ENCODE data around the gene AXIN1. TPM values are rescaled to one million over a fixed set of nuclear protein-coding genes. Genes with fewer than 3 reads are reported as not detected.
A peak's percentile ranks its signal among the peaks of the same experiment; 100 is the strongest.

The AXIN1 gene
- total and polyA plus RNA-seq, 9 of the 15 experiments (the other 6 are each of a cell fraction or from before 2014, with no cell fraction given): 0.42 to 58.0 (median 25.9) TPM

DNA sequence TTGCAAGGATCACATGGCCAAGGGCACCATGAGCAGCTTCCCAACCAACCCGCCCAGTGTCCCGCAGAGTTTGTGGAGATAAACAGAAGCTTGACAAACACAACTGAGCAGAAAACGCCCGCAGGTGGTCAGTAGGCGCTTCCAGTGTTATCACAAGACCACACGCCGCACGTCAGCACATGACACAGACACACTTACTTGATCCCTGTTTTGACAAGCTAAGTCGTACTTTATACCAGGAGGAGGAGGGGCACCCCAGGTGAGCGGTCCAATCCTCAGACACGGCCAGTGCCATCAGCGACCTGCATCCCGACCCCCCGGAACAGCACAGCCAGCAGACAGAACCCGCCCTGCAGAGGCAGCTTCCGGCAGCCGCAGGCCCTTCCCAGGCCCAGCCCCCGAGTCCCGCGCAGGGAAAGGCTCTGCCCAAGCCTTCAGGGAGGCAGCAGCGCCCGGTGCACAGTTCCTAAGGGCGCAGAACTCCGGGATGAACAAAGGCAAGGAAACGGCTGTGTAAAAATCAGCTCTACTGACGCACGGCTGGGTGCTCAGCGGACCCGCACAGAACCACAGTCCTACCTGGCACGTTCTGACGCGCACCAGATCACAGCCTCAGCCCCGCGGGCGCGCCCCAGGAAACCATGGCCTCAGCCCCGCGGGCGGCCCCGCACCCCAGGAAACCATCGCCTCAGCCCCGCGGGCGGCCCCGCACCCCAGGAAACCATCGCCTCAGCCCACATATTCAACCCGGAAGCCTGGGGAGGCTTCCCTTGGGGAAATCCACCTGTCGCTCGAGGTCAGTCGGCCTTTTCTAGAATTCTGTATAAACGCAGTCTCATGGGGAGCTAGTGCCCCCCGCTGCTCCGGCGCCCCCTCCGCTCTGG lies 27.8 kb downstream of the AXIN1 start (continued):
- TF ChIP-seq BCOR (IDR thresholded peaks at IDR 0.05): peak; percentile 80; the same call in 1 of the 2 replicates
- 0 out of 2 replicates have a peak, but pooled peaks have one; percentile 58 for TF ChIP-seq MEF2D (tag; conservative IDR thresholded peaks at IDR 0.05; ENCODE audit: low read depth)

DNA sequence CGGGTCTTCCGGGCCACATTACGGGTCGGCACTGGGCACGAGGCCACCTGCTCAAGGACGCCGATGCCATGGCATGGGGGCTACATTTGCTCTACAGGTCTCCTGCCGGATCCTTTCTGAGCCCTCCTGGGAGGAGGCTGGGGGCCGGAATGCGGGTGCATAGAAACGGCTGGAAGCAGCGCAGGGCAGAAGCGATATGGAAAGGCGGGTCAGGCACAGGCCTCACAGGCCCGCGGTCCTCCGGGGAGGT lies 28.4 kb downstream of the AXIN1 start:
- in situ Hi-C loops (cut with MboI): no loop called here
- peak overlapping the region; percentile 86 for H3K27ac ChIP-seq (ENCODE audit: extremely low read depth, low read depth, low read length)
- H3K4me2 ChIP-seq (ENCODE audit: insufficient read depth, low read length): peak overlapping the region; percentile 74
- BruUV-seq (replicated peaks): no TSS peak
- no peaks in the 10 kb centered on the region for H3K9me3 ChIP-seq (replicated peaks; ENCODE audit: control insufficient read depth, insufficient read depth, low read depth, low read length)
- peaks cover 10% of the 10 kb centered on the region for H3K9me1 ChIP-seq (ENCODE audit: control insufficient read depth, insufficient read depth, low read length)
- intact Hi-C loops (cut with micrococcal nuclease): no loop called here
- H4K20me1 ChIP-seq (replicated peaks; ENCODE audit: control insufficient read depth, insufficient read depth, low read length): peaks cover 49% of the 10 kb centered on the region; the same call in 1 of the 2 replicates
- POLR2A ChIA-PET: interaction anchor here (0.6 to 1.4 kb wide), 5 partner anchors 11 to 231 kb away, joined by 3 to 4 read pairs (median 3); no protein-coding TSS in a partner anchor
- no peaks in the 10 kb centered on the region for H3K27me3 ChIP-seq (ENCODE audit: control insufficient read depth in 2 of 2, insufficient read depth in 2 of 2, low read length in 2 of 2)
- FAIRE-seq (no peak), ATAC-seq (no peak), DNase-seq (ENCODE audit: extremely low read depth in 1 of 4, low spot score in 3 of 4) (no peak)
- peak overlapping the region; percentile 63; the same call in 1 of the 2 replicates for H2AFZ ChIP-seq (ENCODE audit: low read depth, low read length)
- whole genome bisulfite sequencing (ENCODE audit: insufficient coverage, low coverage, missing lambda C conversion rate): 15% methylated on average over 17 of the region's 17 CpGs
- peak overlapping the region; percentile 63 to 89 for H3K9ac ChIP-seq (ENCODE audit: insufficient read depth in 1 of 2, low read depth in 2 of 2, low read length in 2 of 2)
- peaks cover 24 to 57% of the 10 kb centered on the region in 2 experiments for H3K4me1 ChIP-seq (replicated peaks in 1 of 2; ENCODE audit: control insufficient read depth in 2 of 2, insufficient read depth in 2 of 2, low read length in 2 of 2)
- peaks cover 88% of the 10 kb centered on the region for H3K79me2 ChIP-seq (ENCODE audit: control insufficient read depth, insufficient read depth, low read length)
- H3K4me3 ChIP-seq: peak overlapping the region; percentile 28
- peaks cover 33% of the 10 kb centered on the region for H3K36me3 ChIP-seq (ENCODE audit: control insufficient read depth, insufficient read depth, low read length)
- CTCF ChIA-PET (ENCODE audit: low intra/inter-chr PET ratio): no interaction called here
- TF ChIP-seq MIER1 (IDR thresholded peaks at IDR 0.05; ENCODE audit: low read depth) (peak; percentile 70; the same call in 1 of the 2 replicates), PML (IDR thresholded peaks at IDR 0.05; ENCODE audit: low read length) (no peak), FOXA3 (CRISPR knock-in tag; conservative IDR thresholded peaks at IDR 0.05 in 1 of 2, IDR thresholded peaks at IDR 0.05 in 1 of 2) (no peak), RHOXF2B (CRISPR knock-in tag; conservative IDR thresholded peaks at IDR 0.05) (0 out of 2 replicates have a peak, but pooled peaks have one; percentile 10), NR1H2 (CRISPR knock-in tag; IDR thresholded peaks at IDR 0.05) (peak; percentile 79; the same call in 1 of the 2 replicates), CHD1 (IDR thresholded peaks at IDR 0.05; ENCODE audit: low read length) (peak; percentile 27), MXD1 (CRISPR knock-in tag; IDR thresholded peaks at IDR 0.05; ENCODE audit: borderline replicate concordance, poor library complexity, severe bottlenecking) (peak; percentile 16), TEAD1 (CRISPR knock-in tag; IDR thresholded peaks at IDR 0.05) (0 out of 4 replicates have a peak, but pooled peaks of 1 of the 2 experiments have one; percentile 33), RBFOX2 (IDR thresholded peaks at IDR 0.05; ENCODE audit: low read depth, low read length) (peak; percentile 52), ARID2 (IDR thresholded peaks at IDR 0.05) (no peak), MYC (IDR thresholded peaks at IDR 0.05; ENCODE audit: low read depth, low read length) (no peak), MYC (CRISPR knock-in tag; IDR thresholded peaks at IDR 0.05; ENCODE audit: borderline replicate concordance, low read depth) (0 out of 2 replicates have a peak, but pooled peaks have one; percentile 24), ZFX (CRISPR knock-in tag; IDR thresholded peaks at IDR 0.05) (peak; percentile 89), SIX5 (IDR thresholded peaks at IDR 0.05; ENCODE audit: borderline replicate concordance in 1 of 2, insufficient read depth in 1 of 2, low read depth in 1 of 2, low read length in 2 of 2) (no peak), MED1 (CRISPR knock-in tag; IDR thresholded peaks at IDR 0.05; ENCODE audit: borderline replicate concordance) (no peak), SREBF2 (CRISPR knock-in tag; IDR thresholded peaks at IDR 0.05) (peak; percentile 9; the same call in 1 of the 2 replicates)

Data from K562 (cell line).